ENCODE data around the gene GPR89A. TPM values are rescaled to one million over a fixed set of nuclear protein-coding genes. Genes with fewer than 3 reads are reported as not detected.

The GPR89A gene
- total RNA-seq, 4 donors from 2014 or later: 34.7 to 82.4 (median 52.1) TPM

GRCh38 chr1:145688924-145689323 is 81.1 kb downstream of the GPR89A start:
- H3K27ac ChIP-seq: no peak overlapping the region
- H3K9me3 ChIP-seq: no peaks in the 10 kb centered on the region
- H3K36me3 ChIP-seq: no peaks in the 10 kb centered on the region
- no peak for DNase-seq
- TF ChIP-seq POLR2A (IDR thresholded peaks at IDR 0.05): no peak
- no peak for TF ChIP-seq CTCF (IDR thresholded peaks at IDR 0.05)
- no peak overlapping the region for H3K4me3 ChIP-seq
- peaks cover 0 to 15% (median 0%) of the 10 kb centered on the region in 4 donors for H3K4me1 ChIP-seq
- no peaks in the 10 kb centered on the region for H3K27me3 ChIP-seq

- H3K27ac ChIP-seq: peak overlapping the region in 1 of 4 donors; percentile 28
- TF ChIP-seq CTCF (IDR thresholded peaks at IDR 0.05) (no peak), POLR2A (IDR thresholded peaks at IDR 0.05) (no peak)
Observed at GRCh38 chr1:145689922-145690321, 82.1 kb downstream of the GPR89A start.

GRCh38 chr1:145690587-145691558 is 83.1 kb downstream of the GPR89A start:
- H3K9me3 ChIP-seq: no peaks in the 10 kb centered on the region
- H3K36me3 ChIP-seq: no peaks in the 10 kb centered on the region
- H3K4me1 ChIP-seq: peaks cover 0 to 15% (median 0%) of the 10 kb centered on the region in 4 donors
- no peaks in the 10 kb centered on the region for H3K27me3 ChIP-seq
- TF ChIP-seq POLR2A (IDR thresholded peaks at IDR 0.05): no peak
- H3K4me3 ChIP-seq: no peak overlapping the region
- H3K27ac ChIP-seq: peak overlapping the region in 1 of 4 donors; percentile 10
- no peak for DNase-seq

More at GRCh38 chr1:145689922-145690321, 82.1 kb downstream of the GPR89A start:
- Histone ChIP-seq H3K4me1 (peaks cover 0 to 15% (median 0%) of the 10 kb centered on the region in 4 donors), H3K36me3 (no peaks in the 10 kb centered on the region), H3K9me3 (no peaks in the 10 kb centered on the region), H3K27me3 (no peaks in the 10 kb centered on the region), H3K4me3 (no peak overlapping the region)
- no peak for DNase-seq

- peaks cover 0 to 15% (median 0%) of the 10 kb centered on the region in 4 donors for H3K4me1 ChIP-seq
- no peak overlapping the region for H3K4me3 ChIP-seq
- H3K27me3 ChIP-seq: no peaks in the 10 kb centered on the region
- no peak for DNase-seq
- no peak overlapping the region for H3K27ac ChIP-seq
- H3K36me3 ChIP-seq: no peaks in the 10 kb centered on the region
- TF ChIP-seq POLR2A (IDR thresholded peaks at IDR 0.05): no peak
- TF ChIP-seq CTCF (IDR thresholded peaks at IDR 0.05): no peak
- H3K9me3 ChIP-seq: no peaks in the 10 kb centered on the region
Observed at GRCh38 chr1:145692785-145693443, 85.1 kb downstream of the GPR89A start.

GRCh38 chr1:145695821-145696629 is 88.2 kb downstream of the GPR89A start:
- TF ChIP-seq POLR2A (IDR thresholded peaks at IDR 0.05) (no peak), CTCF (IDR thresholded peaks at IDR 0.05) (no peak)
- Histone ChIP-seq H3K9me3 (no peaks in the 10 kb centered on the region), H3K27ac (no peak overlapping the region), H3K27me3 (no peaks in the 10 kb centered on the region), H3K4me3 (no peak overlapping the region), H3K4me1 (peaks cover 0 to 2% (median 0%) of the 10 kb centered on the region in 4 donors), H3K36me3 (no peaks in the 10 kb centered on the region)
- no peak for DNase-seq
